SK-N-SH treated with all-trans-retinoic acid at 6 μM for 48 hours (cell line): ENCODE measurements around the gene EGLN2.
"Not testable (repeated sequence)": the region's sequence is repeated elsewhere in the genome, so short reads cannot be mapped to it uniquely, and the experiment has no call there.

Experiments
- ATAC-seq: fragments of 200-7000 bp; cut with Tn5 transposase; 3 replicates; pipeline ENCODE4 v1.9.1; 2020; ENCODE audit warnings: mild to moderate bottlenecking, moderate library complexity
- ARNTL ChIP-seq: fragments of 450-650 bp; formaldehyde crosslinking; IDR thresholded peaks from 2 replicates; pipeline ENCODE4 v1.5.0; 2020; ENCODE audit warnings: low read depth, mild to moderate bottlenecking, moderate library complexity, borderline replicate concordance
- BACH2 ChIP-seq: fragments of 250-450 bp; sonication (Bioruptor Pico); IDR thresholded peaks from 2 replicates; pipeline ENCODE4 v1.9.0; 2021; ENCODE audit warnings: mild to moderate bottlenecking, borderline replicate concordance
- CREB5 ChIP-seq: fragments of 250-450 bp; sonication (Bioruptor Pico); IDR thresholded peaks from 2 replicates; pipeline ENCODE4 v1.5.1; 2020; ENCODE audit warnings: low read depth, mild to moderate bottlenecking, moderate library complexity
- PPARA ChIP-seq: fragments of 250-450 bp; sonication (Bioruptor Pico); IDR thresholded peaks from 2 replicates; pipeline ENCODE4 v1.5.0; 2020; ENCODE audit warnings: mild to moderate bottlenecking, borderline replicate concordance
- RARB ChIP-seq: fragments of 250-450 bp; sonication (Bioruptor Pico); IDR thresholded peaks from 2 replicates; pipeline ENCODE4 v1.8.0; 2021; ENCODE audit warnings: mild to moderate bottlenecking, moderate library complexity
- SNAI2 ChIP-seq: fragments of 250-450 bp; sonication (Bioruptor Pico); IDR thresholded peaks from 2 replicates; pipeline ENCODE4 v1.5.0; 2020; ENCODE audit warnings: mild to moderate bottlenecking, moderate library complexity
- TF ChIP-seq, protein P1 (sequence below): fragments of 250-450 bp; sonication (Bioruptor Pico); IDR thresholded peaks from 2 replicates; pipeline ENCODE4 v1.8.0; 2020; ENCODE audit warnings: mild to moderate bottlenecking, moderate library complexity, borderline replicate concordance

EGLN2 gene

DNA sequence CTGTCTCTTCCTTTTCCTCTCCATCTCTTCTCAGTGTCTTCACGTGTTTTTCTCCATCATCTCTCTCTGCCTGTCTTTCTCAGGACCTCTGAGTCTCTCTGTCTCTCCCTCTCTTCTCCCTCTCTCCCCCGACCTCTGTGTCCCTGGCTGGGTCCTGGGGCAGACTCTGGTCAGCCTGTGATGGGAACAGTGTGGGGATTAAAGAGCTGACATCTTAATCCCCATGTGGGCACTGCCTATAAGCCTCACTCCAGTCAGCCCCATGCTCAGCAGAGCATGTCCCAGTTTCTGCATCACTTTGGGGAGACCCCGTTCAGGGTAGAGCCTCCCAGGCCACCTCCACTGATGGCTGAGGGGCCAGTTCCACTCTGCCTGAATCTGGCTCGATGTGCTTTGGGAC lies 16.2 kb downstream of the EGLN2 start:
- TF ChIP-seq PPARA (no peak), CREB5 (CRISPR knock-in tag) (no peak), SNAI2 (CRISPR knock-in tag) (no peak)
- no peak for ATAC-seq

- ATAC-seq: peak; percentile 93
These were observed 19.7 kb downstream of the EGLN2 start for GRCh38 chr19:40818480-40819399.

DNA sequence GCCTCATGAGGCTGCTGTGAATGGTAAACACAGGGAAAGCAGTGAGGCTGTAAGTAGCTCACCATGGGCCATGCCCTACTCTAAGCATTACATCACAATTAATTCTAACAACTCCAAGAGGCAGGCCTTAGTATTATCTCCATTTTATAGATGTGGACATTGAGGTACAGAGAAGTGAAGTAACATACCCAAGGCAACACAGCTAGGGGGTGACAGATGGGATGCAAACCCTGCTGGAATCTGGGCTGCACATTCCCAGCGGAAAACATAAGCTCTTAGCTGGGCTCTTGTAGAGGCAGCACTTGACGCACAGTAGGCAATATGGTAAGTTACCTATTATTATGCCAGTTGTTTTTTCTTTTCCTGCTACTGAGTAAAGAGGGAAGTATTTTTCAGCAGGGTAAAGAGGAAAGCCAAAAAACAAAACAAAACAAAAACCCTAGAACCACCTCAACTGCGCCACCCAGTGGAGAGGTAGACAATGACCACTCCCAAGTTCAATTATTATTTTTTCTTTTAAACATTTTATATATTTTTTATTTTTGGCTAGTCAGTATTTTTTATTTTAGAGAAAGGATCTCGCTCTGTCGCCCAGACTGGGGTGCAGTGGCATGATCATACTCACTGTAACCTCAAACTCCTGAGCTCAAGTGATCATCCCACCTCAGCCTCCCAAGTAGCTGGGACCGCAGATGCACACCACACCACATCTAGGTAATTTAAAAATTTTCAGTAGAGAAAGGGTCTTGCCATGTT lies 20.7 kb downstream of the EGLN2 start:
- ATAC-seq: peak; percentile 21

GRCh38 chr19:40822161-40822560 lies 23.2 kb downstream of the EGLN2 start:
- TF ChIP-seq RARB (CRISPR knock-in tag): no peak
- no peak for TF ChIP-seq ARNTL (CRISPR knock-in tag)
- no peak for TF ChIP-seq BACH2
- no peak for TF ChIP-seq SNAI2 (CRISPR knock-in tag)
- TF ChIP-seq, protein P1, sequence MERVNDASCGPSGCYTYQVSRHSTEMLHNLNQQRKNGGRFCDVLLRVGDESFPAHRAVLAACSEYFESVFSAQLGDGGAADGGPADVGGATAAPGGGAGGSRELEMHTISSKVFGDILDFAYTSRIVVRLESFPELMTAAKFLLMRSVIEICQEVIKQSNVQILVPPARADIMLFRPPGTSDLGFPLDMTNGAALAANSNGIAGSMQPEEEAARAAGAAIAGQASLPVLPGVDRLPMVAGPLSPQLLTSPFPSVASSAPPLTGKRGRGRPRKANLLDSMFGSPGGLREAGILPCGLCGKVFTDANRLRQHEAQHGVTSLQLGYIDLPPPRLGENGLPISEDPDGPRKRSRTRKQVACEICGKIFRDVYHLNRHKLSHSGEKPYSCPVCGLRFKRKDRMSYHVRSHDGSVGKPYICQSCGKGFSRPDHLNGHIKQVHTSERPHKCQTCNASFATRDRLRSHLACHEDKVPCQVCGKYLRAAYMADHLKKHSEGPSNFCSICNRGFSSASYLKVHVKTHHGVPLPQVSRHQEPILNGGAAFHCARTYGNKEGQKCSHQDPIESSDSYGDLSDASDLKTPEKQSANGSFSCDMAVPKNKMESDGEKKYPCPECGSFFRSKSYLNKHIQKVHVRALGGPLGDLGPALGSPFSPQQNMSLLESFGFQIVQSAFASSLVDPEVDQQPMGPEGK (CRISPR knock-in tag): no peak
- ATAC-seq: no peak

- not testable (repeated sequence) for ATAC-seq
These were observed 23.9 kb downstream of the EGLN2 start for GRCh38 chr19:40822704-40823553.

- not testable (repeated sequence) for ATAC-seq
These were observed 25.9 kb downstream of the EGLN2 start for GRCh38 chr19:40824916-40825315.

- ATAC-seq: not testable (repeated sequence)
These were observed 26.6 kb downstream of the EGLN2 start for GRCh38 chr19:40825460-40826095.

DNA sequence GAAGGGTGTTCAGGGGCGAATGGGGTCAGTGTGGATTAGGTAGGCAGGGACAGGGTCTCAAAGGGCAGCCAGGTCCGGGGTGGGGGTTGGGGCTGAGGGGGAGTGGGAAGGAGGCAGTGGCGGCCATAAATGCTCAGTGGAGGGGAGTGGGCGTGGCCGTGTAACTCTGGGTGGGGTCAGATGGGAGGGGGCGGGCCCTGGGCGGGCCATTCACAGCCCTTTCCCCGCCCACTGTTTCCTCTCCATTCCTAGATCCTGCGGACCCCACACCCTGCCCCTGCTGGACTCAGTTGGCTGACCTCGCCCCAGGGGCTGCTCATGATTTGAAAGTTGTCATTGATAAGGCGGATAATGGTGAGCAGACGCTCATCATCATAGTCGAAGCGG lies 27.3 kb downstream of the EGLN2 start:
- not testable (repeated sequence) for ATAC-seq

DNA sequence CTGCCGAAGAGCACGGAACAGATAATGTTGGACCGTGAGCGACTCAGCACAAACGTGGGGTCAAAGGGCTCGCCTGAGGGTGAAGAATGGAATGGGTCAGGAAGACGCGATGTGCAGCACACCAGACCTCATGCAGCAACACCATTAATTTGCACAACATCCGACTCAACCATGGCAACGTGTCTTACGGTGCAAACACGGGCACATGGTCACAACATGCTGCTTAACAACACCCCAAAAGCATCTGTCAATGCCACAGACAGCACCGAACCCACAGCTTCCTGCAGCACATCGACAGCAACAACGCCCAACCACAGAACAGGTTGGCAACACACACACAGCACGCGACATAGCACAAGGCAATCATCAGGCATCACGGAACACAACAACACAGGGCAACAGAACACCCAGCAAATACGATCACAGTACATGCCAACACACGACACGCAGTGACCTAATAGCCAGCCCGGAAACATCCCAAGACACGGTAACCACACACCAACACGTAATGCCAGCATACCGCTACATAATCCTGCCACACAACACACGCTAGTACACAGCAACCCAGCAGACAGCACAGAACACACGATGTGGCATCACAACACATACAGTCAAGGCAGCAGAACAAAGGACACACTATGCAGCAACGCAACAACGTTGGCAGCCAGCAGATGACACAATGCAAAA lies 27.9 kb downstream of the EGLN2 start:
- not testable (repeated sequence) for ATAC-seq
